Fibroblast of the aortic adventitia (primary cell): Measurements from ENCODE around the gene NT5C3B. TPM values are rescaled to one million over a fixed set of nuclear protein-coding genes. Genes with fewer than 3 reads are reported as not detected.
"Not testable (repeated sequence)": the region's sequence is repeated elsewhere in the genome, so short reads cannot be mapped to it uniquely, and the experiment has no call there.

Source experiments
- DNase-seq: peaks from one replicate; pipeline ENCODE4 v3.0.0-alpha.2; 2010; ENCODE audit warnings: low read depth
- H3K4me3 ChIP-seq: 2 replicates; pipeline ENCODE4 v1.5.1; 2011; ENCODE audit warnings: low read depth, mild to moderate bottlenecking, control low read depth, low read length, moderate library complexity
- total RNA-seq: library from RNA; depleted of rRNA; stranded (reverse); fragments of >200 nt; gene quantifications from 2 replicates; pipeline ENCODE4 v1.2.3, GENCODE V29; 2012; ENCODE audit warnings: low replicate concordance
- TF ChIP-seq, protein P1 (sequence below): IDR thresholded peaks from 2 replicates; pipeline ENCODE4 v1.5.1; 2011; ENCODE audit warnings: mild to moderate bottlenecking, low read length, control low read depth, inconsistent platforms; ENCODE audit not compliant: insufficient read depth

Gene NT5C3B
- total RNA-seq, 1 donor = 93.2 TPM

DNA sequence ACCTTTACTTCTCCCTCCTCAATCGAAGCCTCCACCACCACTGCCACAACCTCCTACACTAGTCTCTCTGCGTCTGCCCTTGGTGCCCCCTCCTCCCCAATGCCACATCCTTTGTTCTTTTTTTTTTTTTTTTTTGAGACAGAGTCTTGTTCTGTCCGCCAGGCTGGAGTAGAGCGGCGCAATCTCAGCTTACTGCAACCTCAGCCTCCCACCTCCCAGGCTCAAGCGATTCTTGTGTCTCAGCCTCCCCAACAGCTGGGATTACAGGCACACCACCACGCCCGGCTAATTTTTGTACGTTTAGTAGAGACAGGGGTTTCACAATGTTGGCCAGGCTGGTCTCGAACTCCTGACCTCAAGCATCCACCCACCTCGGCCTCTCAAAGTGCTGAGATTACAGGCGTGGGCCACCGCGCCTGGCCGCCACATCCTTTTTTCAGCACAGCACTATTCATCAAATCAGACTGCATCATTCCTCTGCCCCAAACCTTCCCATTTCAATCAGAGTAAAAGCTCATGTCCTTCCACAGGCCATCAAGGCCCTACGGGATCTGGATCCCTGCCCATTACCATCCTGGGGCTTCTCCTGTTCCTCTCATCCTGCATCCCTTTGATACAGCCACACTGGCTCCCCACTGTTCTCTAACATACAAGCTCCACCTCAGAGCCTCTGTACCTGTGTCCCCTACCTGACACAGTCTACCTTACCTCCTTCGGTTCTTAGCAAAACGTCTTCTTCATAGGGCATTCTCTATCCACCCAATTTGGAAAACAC is 27.2 kb upstream of the NT5C3B start:
- no peak for DNase-seq
- H3K4me3 ChIP-seq = peak overlapping the region; percentile 91
- TF ChIP-seq, protein P1, sequence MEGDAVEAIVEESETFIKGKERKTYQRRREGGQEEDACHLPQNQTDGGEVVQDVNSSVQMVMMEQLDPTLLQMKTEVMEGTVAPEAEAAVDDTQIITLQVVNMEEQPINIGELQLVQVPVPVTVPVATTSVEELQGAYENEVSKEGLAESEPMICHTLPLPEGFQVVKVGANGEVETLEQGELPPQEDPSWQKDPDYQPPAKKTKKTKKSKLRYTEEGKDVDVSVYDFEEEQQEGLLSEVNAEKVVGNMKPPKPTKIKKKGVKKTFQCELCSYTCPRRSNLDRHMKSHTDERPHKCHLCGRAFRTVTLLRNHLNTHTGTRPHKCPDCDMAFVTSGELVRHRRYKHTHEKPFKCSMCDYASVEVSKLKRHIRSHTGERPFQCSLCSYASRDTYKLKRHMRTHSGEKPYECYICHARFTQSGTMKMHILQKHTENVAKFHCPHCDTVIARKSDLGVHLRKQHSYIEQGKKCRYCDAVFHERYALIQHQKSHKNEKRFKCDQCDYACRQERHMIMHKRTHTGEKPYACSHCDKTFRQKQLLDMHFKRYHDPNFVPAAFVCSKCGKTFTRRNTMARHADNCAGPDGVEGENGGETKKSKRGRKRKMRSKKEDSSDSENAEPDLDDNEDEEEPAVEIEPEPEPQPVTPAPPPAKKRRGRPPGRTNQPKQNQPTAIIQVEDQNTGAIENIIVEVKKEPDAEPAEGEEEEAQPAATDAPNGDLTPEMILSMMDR = no peak

DNA sequence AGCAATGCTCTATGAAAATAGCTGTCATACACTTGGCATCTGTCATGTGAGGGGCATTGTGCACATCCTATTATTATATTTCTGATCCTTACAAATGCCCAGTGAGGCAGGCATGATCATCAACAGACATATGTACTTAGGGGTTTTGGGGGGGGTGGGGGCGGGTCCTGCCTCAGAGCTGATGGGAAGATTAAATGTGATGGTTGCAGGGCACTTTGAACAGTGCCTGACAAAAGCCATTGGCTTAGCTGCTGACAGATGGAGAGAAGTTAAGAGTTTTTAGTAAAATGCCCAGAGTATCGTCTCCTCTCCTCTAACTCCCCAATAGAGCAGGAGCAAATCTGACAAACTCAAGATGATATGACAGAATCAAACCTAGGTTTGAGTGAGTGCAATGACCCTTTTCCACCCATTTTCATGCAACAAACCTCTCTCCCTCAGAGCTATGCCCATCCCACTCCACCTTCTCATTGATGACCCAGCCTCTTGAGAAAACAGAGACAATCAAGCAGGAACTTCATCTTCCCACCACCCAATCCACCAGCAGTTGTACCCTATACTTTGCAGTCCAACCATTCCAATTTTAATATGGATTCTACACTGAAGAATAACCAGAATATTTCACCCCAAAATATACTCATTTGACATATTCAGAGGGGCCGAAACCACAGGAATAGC is 24.4 kb upstream of the NT5C3B start:
- TF ChIP-seq, protein P1 = no peak
- DNase-seq = no peak
- no peak overlapping the region for H3K4me3 ChIP-seq

DNA sequence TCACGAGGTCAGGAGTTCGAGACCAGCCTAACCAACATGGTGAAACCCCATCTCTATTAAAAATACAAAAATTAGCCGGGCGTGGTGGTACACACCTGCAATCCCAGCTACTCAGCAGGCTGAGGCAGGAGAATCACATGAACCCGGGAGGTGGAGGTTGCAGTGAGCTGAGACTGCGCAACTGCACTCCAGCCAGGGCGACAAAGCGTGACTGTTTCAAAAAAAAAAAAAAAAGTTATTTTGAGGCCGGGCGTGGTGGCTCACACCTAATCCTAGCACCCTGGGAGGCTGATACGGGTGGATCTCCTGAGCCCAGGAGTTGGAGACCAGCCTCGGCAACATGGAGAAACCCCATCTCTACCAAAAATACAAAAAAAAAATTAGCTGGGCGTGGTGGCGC is 15.3 kb upstream of the NT5C3B start:
- not testable (repeated sequence) for DNase-seq, H3K4me3 ChIP-seq

DNA sequence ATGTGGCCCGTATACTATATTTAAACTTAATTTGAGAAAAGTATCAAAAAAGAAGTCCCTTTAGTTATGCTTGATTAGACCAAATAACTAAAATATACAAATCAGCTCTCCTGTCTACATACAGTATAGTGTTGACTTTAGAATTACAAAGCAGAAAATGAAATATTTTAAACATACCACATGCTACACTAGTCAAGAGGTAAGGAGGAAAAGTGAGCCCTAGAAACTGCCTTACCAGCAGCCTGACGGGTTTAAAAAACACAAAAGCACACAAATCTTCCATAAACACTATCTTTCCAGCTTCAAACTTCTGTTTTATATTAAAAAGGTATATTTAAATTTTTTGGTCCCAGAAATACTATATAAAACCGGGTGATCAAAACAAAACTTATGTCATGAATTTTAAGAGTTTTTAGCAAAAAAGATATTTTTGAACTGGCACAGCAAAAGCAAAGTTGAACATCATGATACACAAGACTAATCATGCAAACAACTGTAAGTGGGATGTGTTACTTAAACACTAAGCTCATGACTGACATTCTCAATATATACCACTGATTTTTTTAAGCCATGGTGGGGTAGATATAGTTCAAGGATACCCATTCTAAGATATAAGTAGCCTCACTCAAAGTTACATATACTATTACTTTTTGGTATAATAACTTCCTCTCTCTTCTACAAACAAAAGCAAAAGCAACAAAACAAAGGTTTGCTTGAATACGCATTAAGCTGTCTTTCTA is 13.4 kb upstream of the NT5C3B start:
- no peak for DNase-seq
- TF ChIP-seq, protein P1 = no peak
- H3K4me3 ChIP-seq = no peak overlapping the region

DNA sequence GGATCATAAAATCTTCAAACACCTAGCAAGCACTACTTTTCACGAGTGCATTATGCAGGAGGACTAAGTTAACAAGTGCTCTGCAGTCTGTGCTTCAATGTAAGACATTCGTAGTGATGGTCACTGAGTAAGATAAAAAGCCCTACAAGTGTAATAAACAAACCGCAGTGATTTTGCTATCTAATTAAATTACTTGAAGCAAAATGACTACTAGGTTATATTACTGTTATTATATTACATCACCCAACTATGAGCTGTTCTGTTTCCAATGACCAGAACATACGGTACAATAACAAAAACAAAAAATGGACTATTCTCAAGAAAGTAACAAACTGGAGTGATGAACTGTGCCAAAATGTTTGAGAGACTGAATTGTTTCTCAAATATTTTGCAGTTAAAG is 12.8 kb upstream of the NT5C3B start:
- H3K4me3 ChIP-seq = no peak overlapping the region
- peak; percentile 13 for DNase-seq
- TF ChIP-seq, protein P1 = no peak

DNA sequence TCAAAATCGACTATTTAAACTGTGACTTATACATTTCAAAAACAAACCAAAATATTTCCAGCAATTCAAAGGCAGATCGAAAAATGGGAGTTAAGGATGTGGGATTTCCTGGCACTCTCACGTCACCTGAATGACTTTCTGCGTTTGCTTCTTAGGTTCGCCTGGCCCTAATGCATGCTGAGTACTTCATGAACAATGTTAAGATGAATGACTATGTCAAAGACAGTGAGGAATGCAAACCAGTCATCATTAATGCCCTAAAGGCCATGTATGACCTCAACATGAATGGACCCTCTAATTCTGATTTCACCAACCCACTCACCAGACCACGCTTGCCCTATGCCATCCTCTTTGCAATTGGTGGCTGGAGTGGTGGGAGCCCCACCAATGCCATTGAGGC is 8.9 kb upstream of the NT5C3B start:
- no peak overlapping the region for H3K4me3 ChIP-seq
- TF ChIP-seq, protein P1 = no peak
- DNase-seq = no peak

DNA sequence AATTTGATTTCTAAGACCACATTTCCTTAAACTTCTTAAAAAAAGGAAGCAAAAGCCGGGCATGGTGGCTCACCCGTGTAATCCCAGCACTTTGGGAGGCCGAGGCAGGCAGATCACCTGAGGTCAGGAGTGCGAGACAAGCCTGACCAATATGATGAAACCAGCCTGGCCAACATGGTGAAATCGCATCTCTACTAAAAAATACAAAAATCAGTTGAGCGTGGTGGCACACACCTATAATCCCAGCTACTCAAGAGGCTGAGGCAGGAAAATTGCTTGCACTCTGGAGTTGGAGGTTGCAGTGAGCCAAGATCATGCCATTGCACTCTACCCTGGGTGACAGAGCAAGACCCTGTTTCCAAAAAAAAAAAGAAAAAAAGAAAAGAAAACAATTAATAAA is 4.7 kb upstream of the NT5C3B start:
- H3K4me3 ChIP-seq, DNase-seq: not testable (repeated sequence)

DNA sequence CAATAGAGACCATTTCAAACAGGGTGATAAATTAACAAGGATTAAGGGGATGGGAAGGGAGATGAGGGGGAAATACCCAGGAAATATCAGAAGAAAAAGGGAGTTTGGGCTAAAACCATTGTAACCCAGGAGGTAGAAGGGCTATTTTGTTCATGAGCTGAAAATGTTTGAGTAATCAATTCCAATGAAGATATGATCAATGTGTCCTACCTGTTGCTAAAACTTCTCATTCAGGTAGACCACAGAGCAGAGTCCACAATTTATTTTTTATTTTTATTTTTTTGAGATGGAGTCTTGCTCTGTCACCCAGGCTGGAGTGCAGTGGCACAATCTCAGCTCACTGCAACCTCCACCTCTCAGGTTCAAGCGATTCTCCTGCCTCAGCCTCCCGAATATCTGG is 3.4 kb upstream of the NT5C3B start:
- not testable (repeated sequence) for H3K4me3 ChIP-seq

More for the DNA sequence above, 3.4 kb upstream of the NT5C3B start:
- DNase-seq = not testable (repeated sequence)
